HTERT RPE-1 (cell line): ENCODE data around the gene NMNAT3.

Source experiments
- in situ Hi-C: fragments of 300-500 bp; cut with MboI; formaldehyde crosslinking; loops from 4 replicates; pipeline ENCODE4 v1.14.3; 2020; ENCODE audit warnings: low sequenced_read_pairs

The NMNAT3 gene

GRCh38 chr3:139523718-139524117 lies 154.1 kb downstream of the NMNAT3 start:
- in situ Hi-C loops = no loop called here

GRCh38 chr3:139523166-139523565 lies 154.6 kb downstream of the NMNAT3 start:
- in situ Hi-C loops = no loop called here

DNA sequence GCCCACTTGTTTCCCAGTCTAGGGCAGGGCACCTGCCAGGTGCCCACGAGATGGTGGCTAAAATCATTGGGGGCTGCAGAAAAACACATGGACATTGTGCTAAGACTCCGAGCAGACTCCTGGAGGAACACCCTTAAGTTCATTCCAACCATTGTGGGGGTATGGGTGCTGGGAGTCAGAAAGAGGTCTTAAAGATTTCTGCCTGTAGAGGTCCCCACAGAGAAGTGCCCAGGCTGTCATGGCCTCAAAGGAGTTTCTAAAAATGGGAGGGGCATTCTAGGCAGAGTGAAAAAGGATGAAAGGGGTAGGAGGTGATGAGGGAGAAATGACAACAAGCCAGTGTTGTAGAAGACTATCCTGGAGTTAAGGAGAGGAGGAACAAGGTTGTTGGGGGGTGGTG lies 155.4 kb downstream of the NMNAT3 start:
- in situ Hi-C loops = no loop called here

DNA sequence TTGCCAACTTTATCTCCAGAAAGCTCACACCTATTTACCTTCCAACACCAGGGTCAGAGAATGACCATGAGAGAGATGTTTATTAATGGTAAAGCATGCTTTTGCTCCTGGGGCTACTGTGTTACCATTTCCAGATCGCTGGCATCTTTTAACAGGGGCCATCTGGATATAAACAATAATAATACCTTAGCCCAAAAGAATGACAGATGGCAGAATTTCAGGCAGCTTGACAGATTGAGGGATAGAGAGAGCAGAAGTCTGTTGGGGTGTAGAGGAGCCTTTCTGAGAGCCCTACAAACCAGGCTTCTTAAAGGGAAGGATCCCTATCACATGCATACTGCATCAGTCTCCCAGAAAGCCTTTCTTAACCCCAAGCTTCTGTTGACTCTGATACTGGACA lies 156.0 kb downstream of the NMNAT3 start:
- in situ Hi-C loops = no loop called here

DNA sequence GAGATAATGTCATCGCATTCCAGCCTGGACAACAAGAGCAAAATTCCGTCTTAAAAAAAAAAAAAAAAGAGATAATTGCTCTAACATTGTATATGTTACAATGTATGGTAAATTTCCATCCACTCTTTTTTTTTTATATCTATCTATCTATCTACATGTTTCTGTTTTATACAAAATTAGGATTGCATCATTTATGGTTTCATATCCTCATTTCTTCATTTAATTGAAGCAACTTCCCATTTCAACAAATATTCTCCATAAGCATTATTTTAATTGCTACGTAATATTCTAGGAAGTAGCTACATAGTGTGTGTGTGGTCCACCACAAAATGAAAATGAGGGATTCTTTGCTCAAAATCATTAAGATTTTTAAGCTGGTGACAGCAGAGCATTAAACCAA lies 156.6 kb downstream of the NMNAT3 start:
- in situ Hi-C loops = no loop called here

- in situ Hi-C loops = no loop called here
These were observed 157.6 kb downstream of the NMNAT3 start for GRCh38 chr3:139519998-139520737.

GRCh38 chr3:139518926-139519842 lies 158.6 kb downstream of the NMNAT3 start:
- in situ Hi-C loops = no loop called here

GRCh38 chr3:139518306-139518705 lies 159.5 kb downstream of the NMNAT3 start:
- in situ Hi-C loops = no loop called here

GRCh38 chr3:139517321-139518065 lies 160.3 kb downstream of the NMNAT3 start:
- in situ Hi-C loops = no loop called here

DNA sequence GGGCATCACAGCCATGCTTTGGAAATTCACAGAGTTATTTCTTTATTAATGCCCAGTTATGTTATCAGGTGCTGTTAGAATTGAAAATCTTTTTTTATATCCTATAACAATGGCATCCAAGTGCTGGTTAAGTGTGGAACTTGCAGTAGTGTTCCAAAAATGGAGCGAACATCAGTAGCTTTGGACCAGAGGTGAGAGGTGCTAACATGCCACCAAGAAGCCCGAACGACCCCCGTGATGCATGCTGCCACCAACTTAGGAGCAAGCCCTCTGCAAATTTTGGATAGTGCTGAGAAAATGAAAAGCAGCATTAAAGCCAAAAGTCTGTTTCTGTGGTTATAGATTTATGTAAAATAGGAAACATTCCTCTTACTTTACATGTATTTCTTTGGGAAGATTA lies 163.0 kb downstream of the NMNAT3 start:
- in situ Hi-C loops = no loop called here
